Coronary artery (tissue), 2 donors: Measurements from ENCODE around the gene RABIF.
"Not testable (repeated sequence)": the region's sequence is repeated elsewhere in the genome, so short reads cannot be mapped to it uniquely, and the experiment has no call there.

Experiments
- DNase-seq: peaks from one replicate; pipeline ENCODE4 v3.0.0-alpha.2; 2017; ENCODE audit warnings: low spot score
- H3K27ac ChIP-seq, 2 donors: fragments of 200-600 bp; sonication (generic); one replicate each; pipeline ENCODE4 v1.5.1; 2016 to 2019
- H3K4me3 ChIP-seq: fragments of 200-600 bp; sonication (generic); 2 replicates; pipeline ENCODE4 v1.5.1; 2016; ENCODE audit warnings: mild to moderate bottlenecking, moderate library complexity
- CTCF ChIP-seq: fragments of 200-600 bp; sonication (generic); IDR thresholded peaks from one replicate; pipeline ENCODE4 v1.5.1; 2019; ENCODE audit warnings: antibody characterized with exemption

The RABIF gene

DNA sequence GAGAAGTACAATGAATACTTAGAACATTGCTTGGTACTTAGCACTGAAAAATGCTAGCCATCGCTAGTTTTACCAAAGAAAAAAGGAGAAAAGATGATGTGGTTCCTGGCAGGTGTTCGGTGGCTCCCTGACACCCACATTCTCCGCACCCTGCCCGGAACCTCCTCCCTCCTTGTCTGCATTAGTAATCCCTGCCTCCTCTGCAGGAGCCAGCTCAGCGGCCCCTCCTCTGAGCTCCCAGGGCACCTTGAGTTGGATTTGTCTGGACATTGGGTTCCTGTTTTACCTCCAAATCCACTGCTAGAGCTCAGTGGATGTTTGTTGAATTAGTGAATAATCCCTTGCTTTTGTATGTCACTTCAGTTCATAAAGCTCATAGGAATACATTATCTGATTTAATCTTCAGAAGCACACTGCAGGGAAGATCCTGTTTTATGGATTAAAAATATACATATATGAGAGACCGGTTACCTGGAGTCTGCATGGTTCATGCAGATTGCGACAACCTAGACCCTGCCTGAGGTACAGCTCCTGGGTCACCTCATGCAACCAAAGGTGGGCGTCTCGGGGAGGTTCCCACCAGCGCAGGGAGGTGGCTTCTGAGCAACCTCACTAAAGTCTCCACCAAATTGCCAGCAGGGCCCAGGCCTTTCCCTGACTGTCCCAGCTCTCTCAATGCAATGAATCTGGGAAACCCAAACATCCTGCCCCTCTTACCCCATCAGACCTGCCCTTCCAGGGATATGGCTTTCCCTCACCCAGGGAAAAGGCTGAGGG is 54.0 kb downstream of the RABIF start:
- DNase-seq: no peak
- Histone ChIP-seq H3K4me3 (no peak overlapping the region), H3K27ac (no peak overlapping the region)
- no peak for TF ChIP-seq CTCF

DNA sequence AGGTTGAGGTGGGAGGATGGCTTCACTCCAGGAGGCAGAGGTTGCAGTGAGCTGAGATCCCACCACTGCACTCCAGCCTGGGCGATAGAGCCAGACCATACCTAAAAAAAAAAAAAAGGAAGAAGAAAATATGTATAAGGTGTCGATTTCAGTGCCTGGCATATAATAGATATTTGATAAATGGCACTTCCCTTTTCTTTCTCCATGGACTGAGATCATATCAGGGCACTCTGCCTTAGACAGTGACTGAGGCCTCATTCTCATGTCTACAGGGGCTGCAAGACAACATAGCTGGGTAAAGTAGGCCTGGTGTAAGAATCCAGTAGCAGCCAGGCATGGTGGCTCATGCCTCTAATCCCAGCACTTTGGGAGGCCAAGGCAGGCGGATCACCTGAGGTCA is 57.0 kb downstream of the RABIF start:
- DNase-seq: no peak
- TF ChIP-seq CTCF: no peak
- H3K4me3 ChIP-seq: no peak overlapping the region

DNA sequence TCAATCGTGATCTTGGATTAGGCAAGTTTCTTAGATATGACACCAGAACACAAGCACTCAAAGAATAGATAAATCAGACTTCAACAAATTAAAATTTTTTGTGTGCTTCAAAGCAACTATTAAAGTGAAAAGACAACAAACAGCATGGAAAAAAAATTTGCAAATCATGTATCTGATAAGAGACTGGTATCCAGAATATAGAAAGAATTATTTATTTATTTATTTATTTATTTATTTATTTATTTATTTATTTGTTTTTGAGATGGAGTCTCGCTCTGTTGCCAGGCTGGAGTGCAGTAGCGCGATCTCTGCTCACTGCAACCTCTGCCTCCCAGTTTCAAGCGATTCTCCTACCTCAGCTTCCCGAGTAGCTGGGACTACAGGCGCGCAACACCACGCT is 59.7 kb downstream of the RABIF start:
- H3K27ac ChIP-seq, DNase-seq, H3K4me3 ChIP-seq: not testable (repeated sequence)

More for the DNA sequence above, 57.0 kb downstream of the RABIF start:
- H3K27ac ChIP-seq: no peak overlapping the region
